H9 (cell line): ENCODE data around the gene ADAM17. TPM values are rescaled to one million over a fixed set of nuclear protein-coding genes. Genes with fewer than 3 reads are reported as not detected.

Experiments used
- DNase-seq: peaks from one replicate; pipeline ENCODE4 v3.0.0-alpha.2; 2017
- H2AFZ ChIP-seq: one replicate; pipeline ENCODE4 v1.6.1; 2013; ENCODE audit warnings: mild to moderate bottlenecking, low read length, control low read depth, moderate library complexity
- H2AK5ac ChIP-seq: 2 replicates; pipeline ENCODE4 v1.6.1; 2013; ENCODE audit warnings: low read length, control low read depth, mixed read lengths; ENCODE audit not compliant: insufficient read length
- H2BK120ac ChIP-seq: one replicate; pipeline ENCODE4 v1.6.1; 2013; ENCODE audit warnings: low read depth, mild to moderate bottlenecking, low read length, control low read depth, inconsistent platforms; ENCODE audit not compliant: poor library complexity, severe bottlenecking
- H2BK12ac ChIP-seq: 2 replicates; pipeline ENCODE4 v1.6.1; 2013; ENCODE audit warnings: low read length, control low read depth, mixed read lengths, low read depth; ENCODE audit not compliant: insufficient read length
- H2BK15ac ChIP-seq: 2 replicates; pipeline ENCODE4 v1.6.1; 2013; ENCODE audit warnings: low read depth, low read length, control low read depth
- H2BK20ac ChIP-seq: one replicate; pipeline ENCODE4 v1.6.1; 2013; ENCODE audit warnings: low read depth, mild to moderate bottlenecking, low read length, control low read depth, inconsistent platforms; ENCODE audit not compliant: poor library complexity, severe bottlenecking
- H2BK5ac ChIP-seq: 2 replicates; pipeline ENCODE4 v1.6.1; 2013; ENCODE audit warnings: low read length, control low read depth, mixed read lengths; ENCODE audit not compliant: insufficient read length
- H3K14ac ChIP-seq: 2 replicates; pipeline ENCODE4 v1.6.1; 2013; ENCODE audit warnings: low read length, control low read depth; ENCODE audit not compliant: insufficient read depth
- H3K18ac ChIP-seq: 2 replicates; pipeline ENCODE4 v1.6.1; 2013; ENCODE audit warnings: low read depth, mild to moderate bottlenecking, mixed read lengths, low read length, control low read depth; ENCODE audit not compliant: insufficient read length
- H3K23ac ChIP-seq: 2 replicates; pipeline ENCODE4 v1.6.1; 2013; ENCODE audit warnings: low read length, control low read depth, mixed read lengths, low read depth; ENCODE audit not compliant: insufficient read length
- H3K23me2 ChIP-seq: 2 replicates; pipeline ENCODE4 v1.6.1; 2013; ENCODE audit warnings: low read depth, mild to moderate bottlenecking, mixed read lengths, low read length, control low read depth; ENCODE audit not compliant: insufficient read length, poor library complexity, severe bottlenecking
- H3K27ac ChIP-seq: 2 replicates; pipeline ENCODE4 v1.5.1; 2013; ENCODE audit warnings: low read length, control low read depth, mixed read lengths, low read depth; ENCODE audit not compliant: insufficient read length
- H3K27me3 ChIP-seq: 2 replicates; pipeline ENCODE4 v1.6.1; 2013; ENCODE audit warnings: low read length, control low read depth, inconsistent platforms; ENCODE audit not compliant: insufficient read depth
- H3K4ac ChIP-seq: 2 replicates; pipeline ENCODE4 v1.6.1; 2013; ENCODE audit warnings: low read depth, mild to moderate bottlenecking, control low read depth, inconsistent platforms, low read length, moderate library complexity
- H3K4me1 ChIP-seq: 2 replicates; pipeline ENCODE4 v1.6.1; 2013; ENCODE audit warnings: low read length, control low read depth, inconsistent platforms; ENCODE audit not compliant: insufficient read depth
- H3K4me2 ChIP-seq: 2 replicates; pipeline ENCODE4 v1.6.1; 2013; ENCODE audit warnings: low read length, control low read depth, mixed read lengths; ENCODE audit not compliant: insufficient read length, insufficient read depth
- H3K56ac ChIP-seq: 2 replicates; pipeline ENCODE4 v1.6.1; 2013; ENCODE audit warnings: low read depth, mild to moderate bottlenecking, mixed read lengths, low read length, control low read depth; ENCODE audit not compliant: insufficient read length
- H3K79me1 ChIP-seq: 2 replicates; pipeline ENCODE4 v1.6.1; 2013; ENCODE audit warnings: low read depth, mild to moderate bottlenecking, moderate library complexity, low read length, control low read depth, inconsistent platforms; ENCODE audit not compliant: insufficient read depth, poor library complexity, severe bottlenecking
- H3K79me2 ChIP-seq: 2 replicates; pipeline ENCODE4 v1.6.1; 2013; ENCODE audit warnings: low read length, control low read depth, inconsistent platforms; ENCODE audit not compliant: insufficient read depth
- H3K9ac ChIP-seq: 2 replicates; pipeline ENCODE4 v1.6.1; 2013; ENCODE audit warnings: low read length, control low read depth, mixed read lengths; ENCODE audit not compliant: insufficient read length; ENCODE audit errors: extremely low read depth
- H3K9me3 ChIP-seq: one replicate; pipeline ENCODE4 v1.6.1; 2013; ENCODE audit warnings: low read depth, low read length, inconsistent platforms; ENCODE audit not compliant: control insufficient read depth
- H3T11ph ChIP-seq: one replicate; pipeline ENCODE4 v1.6.1; 2013; ENCODE audit warnings: mild to moderate bottlenecking, low read length, control low read depth, inconsistent platforms
- H4K20me1 ChIP-seq: one replicate; pipeline ENCODE4 v1.6.1; 2013; ENCODE audit not compliant: control insufficient read depth, insufficient read length, insufficient read depth
- H4K5ac ChIP-seq: 2 replicates; pipeline ENCODE4 v1.6.1; 2013; ENCODE audit warnings: low read depth, mild to moderate bottlenecking, mixed read lengths, low read length, control low read depth; ENCODE audit not compliant: insufficient read length
- H4K8ac ChIP-seq: replicated peaks from 2 replicates; pipeline ENCODE4 v1.6.1; 2013; ENCODE audit warnings: low read length, control low read depth, mixed read lengths, low read depth; ENCODE audit not compliant: insufficient read length
- H4K91ac ChIP-seq: 2 replicates; pipeline ENCODE4 v1.6.1; 2013; ENCODE audit warnings: low read depth, mild to moderate bottlenecking, moderate library complexity, mixed read lengths, low read length, control low read depth; ENCODE audit not compliant: insufficient read length
- H3K27ac Mint-ChIP-seq, 3 experiments: 2 replicates in 2 of 3; 3 replicates in 1 of 3; pipeline ENCODE4 v1.8.0; 2020 to 2021; ENCODE audit warnings: mixed read lengths in 3 of 3, mild to moderate bottlenecking in 1 of 3, moderate library complexity in 1 of 3
- H3K27me3 Mint-ChIP-seq: 2 replicates; pipeline ENCODE4 v1.8.0; 2021; ENCODE audit warnings: low read depth, mild to moderate bottlenecking, moderate library complexity, mixed read lengths
- H3K36me3 Mint-ChIP-seq, 3 experiments: 2 replicates in 2 of 3; 3 replicates in 1 of 3; pipeline ENCODE4 v1.8.0; 2020 to 2021; ENCODE audit warnings: low read depth in 3 of 3, mixed read lengths in 3 of 3; ENCODE audit not compliant: insufficient read depth in 1 of 3
- H3K4me1 Mint-ChIP-seq, 2 experiments: 2 replicates each; pipeline ENCODE4 v1.8.0; 2020; ENCODE audit warnings: mixed read lengths in 2 of 2
- H3K4me3 Mint-ChIP-seq, 2 experiments: 2 replicates in 1 of 2; 3 replicates in 1 of 2; pipeline ENCODE4 v1.8.0; 2020 to 2021; ENCODE audit warnings: mild to moderate bottlenecking in 2 of 2, mixed read lengths in 2 of 2, moderate library complexity in 1 of 2
- H3K9me3 Mint-ChIP-seq, 2 experiments: 2 replicates in 1 of 2; 3 replicates in 1 of 2; pipeline ENCODE4 v1.8.0; 2020; ENCODE audit warnings: mild to moderate bottlenecking in 2 of 2, mixed read lengths in 2 of 2, moderate library complexity in 1 of 2
- CTCF ChIP-seq: fragments of 200-600 bp; sonication (generic); conservative IDR thresholded peaks from 3 replicates; pipeline ENCODE4 v1.8.0; 2021; ENCODE audit warnings: antibody characterized with exemption, mild to moderate bottlenecking
- WGBS: extraction: QIAGEN DNeasy Blood & Tissue Kit; methylation state at CpG from one replicate; pipeline ENCODE4 v1.1.7; 2013; ENCODE audit warnings: missing lambda C conversion rate, low lambda C conversion rate, mixed read lengths; ENCODE audit not compliant: insufficient read length; ENCODE audit errors: extremely low coverage; 5-methylcytosine and 5-hydroxymethylcytosine counted together
- total RNA-seq: library from RNA; stranded (reverse); gene quantifications from 2 replicates; pipeline ENCODE4 v1.2.1, GENCODE V29; 2021

ADAM17 gene
- total RNA-seq, 1 experiment from 2014 or later = 26.3 TPM

GRCh38 chr2:9549420-9549819, 6.2 kb downstream of the ADAM17 start:
- H3K79me1 ChIP-seq = peaks cover 12% of the 10 kb centered on the region
- no peak overlapping the region for H2BK120ac ChIP-seq
- Mint-ChIP-seq H3K4me3 (no peak overlapping the region), H3K9me3 (no peaks in the 10 kb centered on the region), H3K27ac (peak overlapping the region in 2 of 3 experiments; percentile 21 to 33; a peak in 1 of 7 replicates), H3K36me3 (no peaks in the 10 kb centered on the region), H3K27me3 (no peaks in the 10 kb centered on the region), H3K4me1 (peaks cover 33 to 38% of the 10 kb centered on the region in 2 experiments)
- H3K4ac ChIP-seq = no peak overlapping the region
- H3K4me1 ChIP-seq = peaks cover 8% of the 10 kb centered on the region; the same call in 1 of the 2 replicates
- no peak overlapping the region for H2AFZ ChIP-seq
- H3K4me2 ChIP-seq = no peak overlapping the region
- H3K23ac ChIP-seq = no peak overlapping the region
- H3K9ac ChIP-seq = no peak overlapping the region
- H3K56ac ChIP-seq = no peak overlapping the region
- no peak overlapping the region for H2BK20ac ChIP-seq
- no peak for TF ChIP-seq CTCF
- no peak for DNase-seq
- no peak overlapping the region for H4K5ac ChIP-seq
- H3K18ac ChIP-seq = no peak overlapping the region
- H3K27ac ChIP-seq = no peak overlapping the region
- no peak overlapping the region for H4K91ac ChIP-seq
- H3K79me2 ChIP-seq = peaks cover 5% of the 10 kb centered on the region; the same call in 1 of the 2 replicates
- H2AK5ac ChIP-seq = no peak overlapping the region
- H3T11ph ChIP-seq = no peak overlapping the region
- no peaks in the 10 kb centered on the region for H3K27me3 ChIP-seq
- no peaks in the 10 kb centered on the region for H4K20me1 ChIP-seq
- no peaks in the 10 kb centered on the region for H3K23me2 ChIP-seq
- WGBS = no CpG with 5 or more reads among the region's 9 CpGs
- H3K14ac ChIP-seq = no peak overlapping the region
- no peak overlapping the region for H2BK15ac ChIP-seq
- no peak overlapping the region for H2BK5ac ChIP-seq
- no peak overlapping the region for H2BK12ac ChIP-seq
- H3K9me3 ChIP-seq = no peaks in the 10 kb centered on the region
- no peak overlapping the region for H4K8ac ChIP-seq
